ENCODE results near the gene WAPL. TPM values are rescaled to one million over a fixed set of nuclear protein-coding genes. Genes with fewer than 3 reads are reported as not detected.
A peak's percentile ranks its signal among the peaks of the same experiment; 100 is the strongest.

The WAPL gene
- total and polyA plus RNA-seq, 2 of the 8 experiments (the other 6 are each of a cell fraction or from before 2014, with no cell fraction given) = 12.8 to 48.1 TPM

- Histone ChIP-seq H3K14ac (ENCODE audit: insufficient read length) (no peak overlapping the region), H3K79me1 (ENCODE audit: low read depth, low read length) (no peaks in the 10 kb centered on the region), H3K23ac (ENCODE audit: insufficient read length) (no peak overlapping the region), H2AFZ (ENCODE audit: low read length) (no peak overlapping the region; the same call in 1 of the 2 replicates), H3K18ac (ENCODE audit: extremely low read depth, low read length) (no peak overlapping the region), H3K27me3 (replicated peaks in 1 of 4; ENCODE audit: control insufficient read depth in 3 of 4, extremely low read depth in 1 of 4, insufficient read depth in 3 of 4, low read length in 3 of 4) (peaks cover 8 to 34% (median 31%) of the 10 kb centered on the region in 4 experiments), H2BK15ac (ENCODE audit: low read length) (no peak overlapping the region), H3K56ac (replicated peaks; ENCODE audit: insufficient read length, low read depth, low read length) (no peak overlapping the region), H3K27ac (ENCODE audit: low read depth, low read length) (no peak overlapping the region), H2BK12ac (ENCODE audit: low read depth, low read length) (no peak overlapping the region), H3K4me1 (replicated peaks in 1 of 4; ENCODE audit: control insufficient read depth in 3 of 4, insufficient read depth in 4 of 4, low read length in 3 of 4) (peaks cover 0 to 7% (median 5%) of the 10 kb centered on the region in 4 experiments; a peak in 6 of 7 replicates), H3K79me2 (ENCODE audit: control insufficient read depth in 1 of 2, insufficient read depth in 2 of 2, low read length in 2 of 2) (no peaks in the 10 kb centered on the region), H3K4me2 (ENCODE audit: insufficient read depth in 1 of 2, low read depth in 2 of 2, low read length in 2 of 2) (peak overlapping the region; percentile 63 to 95), H2BK20ac (ENCODE audit: low read length) (no peak overlapping the region), H3K9me3 (ENCODE audit: insufficient read depth in 2 of 2, low read depth in 1 of 2, low read length in 1 of 2) (no peaks in the 10 kb centered on the region), H3K23me2 (ENCODE audit: low read depth, low read length) (peaks cover 14% of the 10 kb centered on the region; the same call in 1 of the 2 replicates), H4K91ac (replicated peaks; ENCODE audit: insufficient read length, low read length) (no peak overlapping the region), H3K4me3 (ENCODE audit: extremely low read depth in 1 of 4, insufficient read depth in 2 of 4, low read depth in 3 of 4, low read length in 4 of 4) (peak overlapping the region; percentile 33 to 71 (median 62)), H3K4ac (replicated peaks; ENCODE audit: insufficient read length, low read depth, low read length) (no peak overlapping the region), H3K36me3 (ENCODE audit: control insufficient read depth in 2 of 4, insufficient read depth in 4 of 4, low read length in 3 of 4) (no peaks in the 10 kb centered on the region), H2BK120ac (replicated peaks; ENCODE audit: low read depth, low read length) (no peak overlapping the region), H3K9ac (replicated peaks in 1 of 4; ENCODE audit: extremely low read depth in 1 of 4, low read depth in 3 of 4, low read length in 3 of 4) (no peak overlapping the region), H4K5ac (ENCODE audit: insufficient read length, low read depth, low read length) (no peak overlapping the region), H4K20me1 (replicated peaks in 1 of 2; ENCODE audit: control insufficient read depth in 1 of 2, insufficient read depth in 2 of 2, low read length in 2 of 2) (no peaks in the 10 kb centered on the region), H4K8ac (ENCODE audit: extremely low read depth, insufficient read depth, low read length) (0 out of 2 replicates have a peak overlapping the region, but pooled peaks have one; percentile 74), H2BK5ac (ENCODE audit: low read depth, low read length) (no peak overlapping the region), H2AK5ac (ENCODE audit: low read depth, low read length) (no peak overlapping the region)
- CTCF ChIA-PET (ENCODE audit: partially characterized antibody) = interaction anchor here (0.6 to 5.5 kb wide), 13 partner anchors 15 to 1264 kb away, joined by 3 to 61 read pairs (median 3); no protein-coding TSS in a partner anchor
- FAIRE-seq = no peak
- 6% methylated on average over 27 of the region's 27 CpGs; no CpG with 5 or more reads in 1 of the 2 experiments for WGBS, 2 experiments (ENCODE audit: extremely low coverage in 1 of 2, insufficient coverage in 1 of 2, insufficient read length in 1 of 2, insufficient replicate concordance in 2 of 2, low coverage in 1 of 2, low lambda C conversion rate in 2 of 2, missing lambda C conversion rate in 1 of 2)
- TF ChIP-seq E2F6 (IDR thresholded peaks at IDR 0.05) = 0 out of 2 replicates have a peak, but pooled peaks have one; percentile 27
- 0 out of 2 replicates have a peak, but pooled peaks have one; percentile 6 for TF ChIP-seq SUZ12 (IDR thresholded peaks at IDR 0.05; ENCODE audit: low read length)
- TF ChIP-seq EZH2 (IDR thresholded peaks at IDR 0.05; ENCODE audit: low read depth, low read length, severe bottlenecking) = peak; percentile 14
- no peak for TF ChIP-seq TCF12 (IDR thresholded peaks at IDR 0.05; ENCODE audit: low read depth, low read length)
- TF ChIP-seq SIN3A (conservative IDR thresholded peaks at IDR 0.05 in 1 of 2, IDR thresholded peaks at IDR 0.05 in 1 of 2; ENCODE audit: low read depth in 1 of 2, low read length in 2 of 2) = 0 out of 4 replicates have a peak, but pooled peaks of 1 of the 2 experiments have one; percentile 23
- POLR2A ChIA-PET (ENCODE audit: partially characterized antibody) = interaction anchor here (0.6 to 4.5 kb wide), 6 partner anchors 13 to 120 kb away, joined by 3 to 30 read pairs (median 3); partner anchors contain the start of gene WAPL
- peak in 1 of 2 experiments; percentile 71 for DNase-seq (ENCODE audit: low read depth in 1 of 2, low spot score in 2 of 2)
These were observed 119.9 kb downstream of the WAPL start for GRCh38 chr10:86401588-86402282.

Data from H1 (cell line).